Left lung (tissue), 10 donors: Measurements from ENCODE around the gene TOMM70. TPM values are rescaled to one million over a fixed set of nuclear protein-coding genes. Genes with fewer than 3 reads are reported as not detected.

Source experiments
- ATAC-seq: fragments of 200-7000 bp; cut with Tn5 transposase; one replicate; pipeline ENCODE4 v1.9.1; 2020; ENCODE audit warnings: moderate library complexity
- DNase-seq, 4 donors: peaks; one replicate each; pipeline ENCODE4 v3.0.0-alpha.2; 2013 to 2020
- H3K27ac ChIP-seq, 2 donors: fragments of 200-600 bp; sonication (generic) in 1 of 2; one replicate each; pipeline versions ENCODE4 v1.5.0 to v1.8.0; 2020 to 2021
- H3K27me3 ChIP-seq, 2 donors: fragments of 200-600 bp; sonication (generic) in 1 of 2; one replicate each; pipeline versions ENCODE4 v1.5.0 to v1.8.0; 2020 to 2021
- H3K36me3 ChIP-seq, 2 donors: fragments of 200-600 bp; sonication (generic) in 1 of 2; one replicate each; pipeline versions ENCODE4 v1.5.0 to v1.8.0; 2020 to 2021
- H3K4me1 ChIP-seq, 2 donors: fragments of 200-600 bp; one replicate each; pipeline ENCODE4 v1.8.0; 2021
- H3K4me3 ChIP-seq, 2 donors: fragments of 200-600 bp; sonication (generic) in 1 of 2; one replicate each; pipeline versions ENCODE4 v1.5.0 to v1.8.0; 2020 to 2021; ENCODE audit warnings: mild to moderate bottlenecking in 1 of 2
- H3K9me3 ChIP-seq, 2 donors: fragments of 200-600 bp; sonication (generic) in 1 of 2; one replicate each; pipeline versions ENCODE4 v1.5.0 to v1.8.0; 2020 to 2021
- intact Hi-C, 2 donors: fragments of 100-400 bp; cut with DNase I; formaldehyde crosslinking; loops; one replicate each; pipeline versions ENCODE4 v1.11.2 to v1.14.2; 2022
- polyA plus RNA-seq, 6 donors: library from polyadenylated mRNA; unstranded; fragments of 120-200 nt; gene quantifications; one replicate each; pipeline ENCODE4 v1.2.1, GENCODE V29; 2013; ENCODE audit not compliant: insufficient read length in 6 of 6
- total RNA-seq, 2 donors: library from RNA; stranded (reverse); fragmentation: NEBNext Ultra II Directional; extraction: Animal tissue kit (Norgen Biotek cat#: 25700); gene quantifications; one replicate each; pipeline ENCODE4 v1.2.1, GENCODE V29; 2021
- TF ChIP-seq, protein P1 (sequence below), 2 donors: fragments of 200-600 bp; sonication (generic) in 1 of 2; IDR thresholded peaks; one replicate each; pipeline versions ENCODE4 v1.5.0 to v1.8.0; 2021; ENCODE audit warnings: antibody characterized with exemption in 2 of 2
- donor health status: DM: no; HTN: yes; CAD: no.
- donor health status: DM: no; HTN: no; CAD: no.

The TOMM70 gene
- total and polyA plus RNA-seq, 8 donors: 28.0 to 65.2 (median 59.4) TPM

DNA sequence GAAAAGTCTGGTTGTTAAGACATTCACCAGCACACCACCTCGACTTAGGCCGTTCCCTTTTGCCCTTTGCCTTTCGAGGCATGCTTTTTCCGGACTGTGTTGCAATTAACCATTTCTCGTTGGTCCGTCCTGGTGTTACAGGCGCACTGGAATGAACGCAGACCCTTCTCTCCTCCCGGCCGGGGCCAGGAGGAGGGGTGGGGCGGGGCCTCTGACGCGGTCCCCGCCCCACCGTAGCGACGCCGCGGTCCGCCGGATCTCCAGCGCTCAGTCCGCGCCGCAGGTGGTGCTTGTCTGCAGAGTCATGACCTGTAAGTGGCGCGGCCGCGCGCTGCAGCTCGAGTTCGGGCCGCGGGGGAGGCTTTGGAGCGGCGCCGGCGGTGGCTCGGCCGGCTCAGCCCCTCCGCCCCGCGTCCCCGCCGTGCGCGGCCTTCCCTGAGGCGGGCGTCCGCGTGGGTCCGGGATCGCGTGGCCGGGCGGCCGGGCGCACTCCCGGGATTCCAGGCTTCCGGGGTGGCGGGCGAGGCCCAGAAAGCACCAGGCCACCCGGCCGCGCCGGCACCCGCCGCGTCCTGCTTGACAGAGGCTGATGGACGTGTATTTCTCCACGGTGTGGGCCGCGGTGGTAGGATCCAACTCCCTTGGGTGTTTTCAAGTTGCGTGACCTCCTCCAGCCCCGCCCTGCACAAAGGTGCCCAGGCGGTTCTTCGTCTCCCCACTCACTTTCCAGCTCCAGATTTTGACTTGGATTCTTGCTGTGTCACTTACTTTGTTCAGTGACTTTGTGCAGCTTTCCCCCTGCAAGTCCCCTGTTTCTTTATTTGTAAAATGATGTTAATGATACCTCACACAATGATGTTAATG, 66.2 kb downstream of the TOMM70 start, which contains the start of gene NIT2:
NIT2 (plus strand) TSS at position 270 of the 864 bp plus-strand sequence; CDS start at position 305, 35 bp downstream.
- Histone ChIP-seq H3K27ac (peak within 1 kb of the TSS; percentile 66 to 80), H3K4me1 (peaks cover 0 to 20% of the 10 kb centered on the region in 2 donors), H3K27me3 (no peaks in the 10 kb centered on the region), H3K4me3 (peak within 1 kb of the TSS; percentile 48 to 66), H3K9me3 (no peaks in the 10 kb centered on the region), H3K36me3 (peaks cover 0 to 9% of the 10 kb centered on the region in 2 donors)
- DNase-seq (peak; percentile 72 to 97 (median 90)), ATAC-seq (peak; percentile 98)
- TF ChIP-seq, protein P1, sequence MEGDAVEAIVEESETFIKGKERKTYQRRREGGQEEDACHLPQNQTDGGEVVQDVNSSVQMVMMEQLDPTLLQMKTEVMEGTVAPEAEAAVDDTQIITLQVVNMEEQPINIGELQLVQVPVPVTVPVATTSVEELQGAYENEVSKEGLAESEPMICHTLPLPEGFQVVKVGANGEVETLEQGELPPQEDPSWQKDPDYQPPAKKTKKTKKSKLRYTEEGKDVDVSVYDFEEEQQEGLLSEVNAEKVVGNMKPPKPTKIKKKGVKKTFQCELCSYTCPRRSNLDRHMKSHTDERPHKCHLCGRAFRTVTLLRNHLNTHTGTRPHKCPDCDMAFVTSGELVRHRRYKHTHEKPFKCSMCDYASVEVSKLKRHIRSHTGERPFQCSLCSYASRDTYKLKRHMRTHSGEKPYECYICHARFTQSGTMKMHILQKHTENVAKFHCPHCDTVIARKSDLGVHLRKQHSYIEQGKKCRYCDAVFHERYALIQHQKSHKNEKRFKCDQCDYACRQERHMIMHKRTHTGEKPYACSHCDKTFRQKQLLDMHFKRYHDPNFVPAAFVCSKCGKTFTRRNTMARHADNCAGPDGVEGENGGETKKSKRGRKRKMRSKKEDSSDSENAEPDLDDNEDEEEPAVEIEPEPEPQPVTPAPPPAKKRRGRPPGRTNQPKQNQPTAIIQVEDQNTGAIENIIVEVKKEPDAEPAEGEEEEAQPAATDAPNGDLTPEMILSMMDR (IDR thresholded peaks at IDR 0.05): no peak
- intact Hi-C loops: no loop called here

GRCh38 chr3:100333970-100334487, 66.9 kb downstream of the TOMM70 start:
- TF ChIP-seq, protein P1 (IDR thresholded peaks at IDR 0.05): no peak
- H3K36me3 ChIP-seq: peaks cover 0 to 2% of the 10 kb centered on the region in 2 donors
- no peaks in the 10 kb centered on the region for H3K9me3 ChIP-seq
- H3K4me1 ChIP-seq: peaks cover 0 to 20% of the 10 kb centered on the region in 2 donors
- H3K4me3 ChIP-seq: peak overlapping the region; percentile 48 to 66
- ATAC-seq: no peak
- intact Hi-C loops: no loop called here
- no peak for DNase-seq
- no peaks in the 10 kb centered on the region for H3K27me3 ChIP-seq
- peak overlapping the region; percentile 66 to 80 for H3K27ac ChIP-seq

- ATAC-seq (no peak), DNase-seq (no peak)
- no peaks in the 10 kb centered on the region for H3K27me3 ChIP-seq
- H3K36me3 ChIP-seq: no peaks in the 10 kb centered on the region
- no peak overlapping the region for H3K27ac ChIP-seq
- no peaks in the 10 kb centered on the region for H3K9me3 ChIP-seq
- intact Hi-C loops: no loop called here
- peaks cover 0 to 20% of the 10 kb centered on the region in 2 donors for H3K4me1 ChIP-seq
- H3K4me3 ChIP-seq: no peak overlapping the region
- TF ChIP-seq, protein P1 (IDR thresholded peaks at IDR 0.05): no peak
Measured at GRCh38 chr3:100333051-100333450, 67.8 kb downstream of the TOMM70 start.

DNA sequence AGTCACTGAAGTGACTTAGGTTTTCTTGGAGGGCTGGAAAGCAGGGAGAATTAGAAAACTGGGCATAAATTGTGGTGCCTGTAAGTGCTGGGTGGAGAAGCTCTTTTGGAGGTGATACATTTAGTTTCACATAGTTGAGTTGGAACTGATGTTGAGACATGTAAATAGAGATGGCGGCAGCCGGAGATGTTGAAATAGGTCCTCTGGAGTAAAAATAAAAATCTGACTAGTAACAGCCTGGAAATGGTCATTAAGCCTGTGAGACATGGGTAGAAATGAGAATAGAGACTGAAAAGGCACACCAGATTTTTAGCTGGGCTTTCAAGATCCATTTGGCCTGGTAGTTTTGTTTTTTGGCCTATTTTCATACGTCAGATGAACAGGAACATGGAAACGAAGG, 69.2 kb downstream of the TOMM70 start:
- ATAC-seq (no peak), DNase-seq (no peak)
- H3K27ac ChIP-seq: no peak overlapping the region
- peaks cover 0 to 3% of the 10 kb centered on the region in 2 donors for H3K9me3 ChIP-seq
- H3K4me3 ChIP-seq: no peak overlapping the region
- peaks cover 0 to 20% of the 10 kb centered on the region in 2 donors for H3K4me1 ChIP-seq
- H3K27me3 ChIP-seq: no peaks in the 10 kb centered on the region
- intact Hi-C loops: no loop called here
- TF ChIP-seq, protein P1 (IDR thresholded peaks at IDR 0.05): no peak
- peaks cover 0 to 2% of the 10 kb centered on the region in 2 donors for H3K36me3 ChIP-seq

GRCh38 chr3:100330651-100331050, 70.2 kb downstream of the TOMM70 start:
- no peak overlapping the region for H3K27ac ChIP-seq
- intact Hi-C loops: no loop called here
- peaks cover 0 to 14% of the 10 kb centered on the region in 2 donors for H3K4me1 ChIP-seq
- H3K9me3 ChIP-seq: peaks cover 0 to 3% of the 10 kb centered on the region in 2 donors
- no peak overlapping the region for H3K4me3 ChIP-seq
- H3K36me3 ChIP-seq: peaks cover 0 to 10% of the 10 kb centered on the region in 2 donors
- no peak for DNase-seq
- no peaks in the 10 kb centered on the region for H3K27me3 ChIP-seq
- ATAC-seq: no peak
- TF ChIP-seq, protein P1 (IDR thresholded peaks at IDR 0.05): no peak
